ENCODE data around the gene PRDM16. TPM values are rescaled to one million over a fixed set of nuclear protein-coding genes. Genes with fewer than 3 reads are reported as not detected.

PRDM16 gene
- total and polyA plus RNA-seq, 2 of the 13 experiments (the other 11 are each of a cell fraction or from before 2014, with no cell fraction given), result 0.15 to 0.81 TPM

DNA sequence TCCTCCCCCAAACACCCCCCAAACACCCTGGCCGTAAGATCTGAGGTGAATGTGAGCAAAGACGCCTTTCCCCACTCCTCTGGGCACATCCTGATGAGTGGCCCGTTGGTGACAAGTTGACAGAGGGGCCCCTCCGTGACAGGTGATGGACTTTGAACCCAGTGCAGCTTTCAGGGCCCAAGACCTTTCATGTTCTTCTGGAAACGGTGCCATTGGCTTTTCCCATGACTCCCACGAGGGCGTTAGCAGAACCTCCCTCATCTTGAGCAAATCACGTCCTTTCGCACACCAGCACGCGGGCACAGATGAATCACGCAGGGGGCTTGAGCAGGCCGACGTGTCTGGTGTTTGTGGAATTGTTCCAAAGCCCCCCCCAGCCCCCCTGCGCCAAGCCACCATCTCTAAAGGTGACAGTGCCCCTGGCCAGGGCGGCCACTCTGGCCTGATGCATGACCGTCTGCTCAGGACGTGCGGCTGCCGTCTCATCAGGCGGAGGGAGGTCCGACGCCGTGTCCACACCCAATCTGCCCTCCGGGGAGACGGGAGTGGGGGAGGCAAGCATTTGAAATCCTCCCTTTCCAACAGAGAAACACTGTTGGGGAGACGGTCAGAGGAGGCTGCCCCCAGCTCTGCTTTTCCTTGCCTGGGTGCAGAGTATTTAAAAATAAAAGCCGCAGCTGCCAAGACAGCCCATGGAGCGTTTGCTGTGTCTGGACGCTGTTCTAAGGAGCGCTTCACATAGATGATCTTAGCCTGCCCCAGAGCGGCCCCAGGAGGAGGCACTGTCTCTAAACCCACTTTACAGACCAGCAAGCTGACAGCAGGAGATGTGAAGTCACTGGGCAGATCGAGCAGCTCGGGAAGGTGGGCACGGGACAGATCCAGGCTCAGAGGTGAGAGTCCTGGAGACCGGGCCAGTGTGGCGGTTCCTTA lies 287.2 kb downstream of the PRDM16 start (continued):
- TF ChIP-seq, protein P1, sequence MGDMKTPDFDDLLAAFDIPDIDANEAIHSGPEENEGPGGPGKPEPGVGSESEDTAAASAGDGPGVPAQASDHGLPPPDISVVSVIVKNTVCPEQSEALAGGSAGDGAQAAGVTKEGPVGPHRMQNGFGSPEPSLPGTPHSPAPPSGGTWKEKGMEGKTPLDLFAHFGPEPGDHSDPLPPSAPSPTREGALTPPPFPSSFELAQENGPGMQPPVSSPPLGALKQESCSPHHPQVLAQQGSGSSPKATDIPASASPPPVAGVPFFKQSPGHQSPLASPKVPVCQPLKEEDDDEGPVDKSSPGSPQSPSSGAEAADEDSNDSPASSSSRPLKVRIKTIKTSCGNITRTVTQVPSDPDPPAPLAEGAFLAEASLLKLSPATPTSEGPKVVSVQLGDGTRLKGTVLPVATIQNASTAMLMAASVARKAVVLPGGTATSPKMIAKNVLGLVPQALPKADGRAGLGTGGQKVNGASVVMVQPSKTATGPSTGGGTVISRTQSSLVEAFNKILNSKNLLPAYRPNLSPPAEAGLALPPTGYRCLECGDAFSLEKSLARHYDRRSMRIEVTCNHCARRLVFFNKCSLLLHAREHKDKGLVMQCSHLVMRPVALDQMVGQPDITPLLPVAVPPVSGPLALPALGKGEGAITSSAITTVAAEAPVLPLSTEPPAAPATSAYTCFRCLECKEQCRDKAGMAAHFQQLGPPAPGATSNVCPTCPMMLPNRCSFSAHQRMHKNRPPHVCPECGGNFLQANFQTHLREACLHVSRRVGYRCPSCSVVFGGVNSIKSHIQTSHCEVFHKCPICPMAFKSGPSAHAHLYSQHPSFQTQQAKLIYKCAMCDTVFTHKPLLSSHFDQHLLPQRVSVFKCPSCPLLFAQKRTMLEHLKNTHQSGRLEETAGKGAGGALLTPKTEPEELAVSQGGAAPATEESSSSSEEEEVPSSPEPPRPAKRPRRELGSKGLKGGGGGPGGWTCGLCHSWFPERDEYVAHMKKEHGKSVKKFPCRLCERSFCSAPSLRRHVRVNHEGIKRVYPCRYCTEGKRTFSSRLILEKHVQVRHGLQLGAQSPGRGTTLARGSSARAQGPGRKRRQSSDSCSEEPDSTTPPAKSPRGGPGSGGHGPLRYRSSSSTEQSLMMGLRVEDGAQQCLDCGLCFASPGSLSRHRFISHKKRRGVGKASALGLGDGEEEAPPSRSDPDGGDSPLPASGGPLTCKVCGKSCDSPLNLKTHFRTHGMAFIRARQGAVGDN (CRISPR knock-in tag; IDR thresholded peaks at IDR 0.05), result peak; percentile 95
- TF ChIP-seq MYNN (CRISPR knock-in tag; IDR thresholded peaks at IDR 0.05; ENCODE audit: low read depth) (no peak), RARA (CRISPR knock-in tag; IDR thresholded peaks at IDR 0.05) (peak; percentile 61; the same call in 1 of the 2 replicates), PAF1 (CRISPR knock-in tag; IDR thresholded peaks at IDR 0.05) (no peak), ZNF816 (CRISPR knock-in tag; IDR thresholded peaks at IDR 0.05; ENCODE audit: borderline replicate concordance) (no peak), FOXM1 (CRISPR knock-in tag; IDR thresholded peaks at IDR 0.05) (no peak), SSRP1 (CRISPR knock-in tag; IDR thresholded peaks at IDR 0.05) (no peak), JUND (CRISPR knock-in tag; IDR thresholded peaks at IDR 0.05) (peak; percentile 44; the same call in 1 of the 2 replicates), MAFG (CRISPR knock-in tag; IDR thresholded peaks at IDR 0.05) (no peak), ZNF225 (CRISPR knock-in tag; IDR thresholded peaks at IDR 0.05) (no peak), ZNF251 (CRISPR knock-in tag; IDR thresholded peaks at IDR 0.05) (no peak), ZFP90 (CRISPR knock-in tag; IDR thresholded peaks at IDR 0.05; ENCODE audit: borderline replicate concordance) (no peak), PTBP1 (IDR thresholded peaks at IDR 0.05; ENCODE audit: low read depth, low read length, poor library complexity, severe bottlenecking) (no peak)
- TF ChIP-seq, protein P2, sequence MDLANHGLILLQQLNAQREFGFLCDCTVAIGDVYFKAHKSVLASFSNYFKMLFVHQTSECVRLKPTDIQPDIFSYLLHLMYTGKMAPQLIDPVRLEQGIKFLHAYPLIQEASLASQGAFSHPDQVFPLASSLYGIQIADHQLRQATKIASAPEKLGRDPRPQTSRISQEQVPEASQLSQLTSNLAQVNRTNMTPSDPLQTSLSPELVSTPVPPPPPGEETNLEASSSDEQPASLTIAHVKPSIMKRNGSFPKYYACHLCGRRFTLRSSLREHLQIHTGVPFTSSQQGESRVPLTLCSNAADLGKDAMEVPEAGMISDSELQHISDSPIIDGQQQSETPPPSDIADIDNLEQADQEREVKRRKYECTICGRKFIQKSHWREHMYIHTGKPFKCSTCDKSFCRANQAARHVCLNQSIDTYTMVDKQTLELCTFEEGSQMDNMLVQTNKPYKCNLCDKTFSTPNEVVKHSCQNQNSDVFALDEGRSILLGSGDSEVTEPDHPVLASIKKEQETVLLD (CRISPR knock-in tag; IDR thresholded peaks at IDR 0.05; ENCODE audit: low read depth), result no peak
- TF ChIP-seq, protein P3, sequence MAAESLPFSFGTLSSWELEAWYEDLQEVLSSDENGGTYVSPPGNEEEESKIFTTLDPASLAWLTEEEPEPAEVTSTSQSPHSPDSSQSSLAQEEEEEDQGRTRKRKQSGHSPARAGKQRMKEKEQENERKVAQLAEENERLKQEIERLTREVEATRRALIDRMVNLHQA (CRISPR knock-in tag; IDR thresholded peaks at IDR 0.05), result no peak
- TF ChIP-seq, protein P4, sequence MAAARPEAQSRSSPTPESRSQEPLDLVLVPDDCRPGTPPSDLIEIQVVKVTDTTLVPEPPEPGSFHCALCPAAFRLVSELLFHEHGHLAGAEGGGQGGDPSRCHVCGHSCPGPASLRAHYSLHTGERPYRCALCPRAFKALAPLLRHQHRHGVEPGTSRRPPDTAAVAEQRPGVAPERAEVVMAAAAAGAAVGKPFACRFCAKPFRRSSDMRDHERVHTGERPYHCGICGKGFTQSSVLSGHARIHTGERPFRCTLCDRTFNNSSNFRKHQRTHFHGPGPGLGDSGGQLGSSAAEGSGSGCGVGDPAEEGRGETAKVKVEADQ (CRISPR knock-in tag; IDR thresholded peaks at IDR 0.05; ENCODE audit: borderline replicate concordance), result no peak
- TF ChIP-seq, protein P5, sequence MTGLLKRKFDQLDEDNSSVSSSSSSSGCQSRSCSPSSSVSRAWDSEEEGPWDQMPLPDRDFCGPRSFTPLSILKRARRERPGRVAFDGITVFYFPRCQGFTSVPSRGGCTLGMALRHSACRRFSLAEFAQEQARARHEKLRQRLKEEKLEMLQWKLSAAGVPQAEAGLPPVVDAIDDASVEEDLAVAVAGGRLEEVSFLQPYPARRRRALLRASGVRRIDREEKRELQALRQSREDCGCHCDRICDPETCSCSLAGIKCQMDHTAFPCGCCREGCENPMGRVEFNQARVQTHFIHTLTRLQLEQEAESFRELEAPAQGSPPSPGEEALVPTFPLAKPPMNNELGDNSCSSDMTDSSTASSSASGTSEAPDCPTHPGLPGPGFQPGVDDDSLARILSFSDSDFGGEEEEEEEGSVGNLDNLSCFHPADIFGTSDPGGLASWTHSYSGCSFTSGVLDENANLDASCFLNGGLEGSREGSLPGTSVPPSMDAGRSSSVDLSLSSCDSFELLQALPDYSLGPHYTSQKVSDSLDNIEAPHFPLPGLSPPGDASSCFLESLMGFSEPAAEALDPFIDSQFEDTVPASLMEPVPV (CRISPR knock-in tag; IDR thresholded peaks at IDR 0.05), result no peak
- TF ChIP-seq, protein P6, sequence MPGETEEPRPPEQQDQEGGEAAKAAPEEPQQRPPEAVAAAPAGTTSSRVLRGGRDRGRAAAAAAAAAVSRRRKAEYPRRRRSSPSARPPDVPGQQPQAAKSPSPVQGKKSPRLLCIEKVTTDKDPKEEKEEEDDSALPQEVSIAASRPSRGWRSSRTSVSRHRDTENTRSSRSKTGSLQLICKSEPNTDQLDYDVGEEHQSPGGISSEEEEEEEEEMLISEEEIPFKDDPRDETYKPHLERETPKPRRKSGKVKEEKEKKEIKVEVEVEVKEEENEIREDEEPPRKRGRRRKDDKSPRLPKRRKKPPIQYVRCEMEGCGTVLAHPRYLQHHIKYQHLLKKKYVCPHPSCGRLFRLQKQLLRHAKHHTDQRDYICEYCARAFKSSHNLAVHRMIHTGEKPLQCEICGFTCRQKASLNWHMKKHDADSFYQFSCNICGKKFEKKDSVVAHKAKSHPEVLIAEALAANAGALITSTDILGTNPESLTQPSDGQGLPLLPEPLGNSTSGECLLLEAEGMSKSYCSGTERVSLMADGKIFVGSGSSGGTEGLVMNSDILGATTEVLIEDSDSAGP (CRISPR knock-in tag; IDR thresholded peaks at IDR 0.05; ENCODE audit: borderline replicate concordance), result 0 out of 2 replicates have a peak, but pooled peaks have one; percentile 46
